ENCODE results near the gene ATP8A2.

ATP8A2 gene

GRCh38 chr13:25691654-25692053 is 319.9 kb downstream of the ATP8A2 start:
- DNase-seq (ENCODE audit: low spot score) = no peak
- no peak for ATAC-seq (ENCODE audit: low read depth)
- Histone ChIP-seq H3K36me3 (ENCODE audit: low read depth) (no peaks in the 10 kb centered on the region), H3K27ac (ENCODE audit: poor library complexity, severe bottlenecking) (no peak overlapping the region), H3K4me1 (ENCODE audit: insufficient read depth, poor library complexity, severe bottlenecking) (no peaks in the 10 kb centered on the region), H3K4me3 (ENCODE audit: severe bottlenecking) (no peak overlapping the region), H3K27me3 (ENCODE audit: insufficient read depth, poor library complexity, severe bottlenecking) (no peaks in the 10 kb centered on the region), H3K9me3 (ENCODE audit: severe bottlenecking) (no peaks in the 10 kb centered on the region)
- no peak for TF ChIP-seq CTCF (IDR thresholded peaks at IDR 0.05; ENCODE audit: poor library complexity, severe bottlenecking)

DNA sequence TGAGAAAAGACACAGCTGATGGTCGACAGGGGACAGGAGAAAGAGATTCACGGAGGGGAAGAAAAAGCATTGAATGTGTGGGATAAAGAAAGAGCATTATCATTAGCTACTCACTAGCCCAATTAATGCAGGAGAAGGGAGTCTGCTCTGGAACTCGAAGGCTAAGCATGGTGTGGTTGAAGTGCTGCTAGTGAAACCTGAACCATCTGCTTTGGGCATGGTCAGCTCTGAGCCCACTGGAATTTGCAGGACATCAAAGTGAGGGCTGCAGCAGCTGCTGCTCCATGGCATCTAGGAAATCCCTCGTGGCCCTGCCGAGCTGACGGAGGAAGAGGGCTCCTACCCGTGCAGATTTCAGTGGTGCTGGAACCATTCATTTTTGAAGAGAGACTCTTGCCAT is 320.3 kb downstream of the ATP8A2 start:
- ATAC-seq (ENCODE audit: low read depth) = no peak
- TF ChIP-seq CTCF (IDR thresholded peaks at IDR 0.05; ENCODE audit: poor library complexity, severe bottlenecking) = no peak
- Histone ChIP-seq H3K4me3 (ENCODE audit: severe bottlenecking) (no peak overlapping the region), H3K4me1 (ENCODE audit: insufficient read depth, poor library complexity, severe bottlenecking) (no peaks in the 10 kb centered on the region), H3K27ac (ENCODE audit: poor library complexity, severe bottlenecking) (no peak overlapping the region), H3K27me3 (ENCODE audit: insufficient read depth, poor library complexity, severe bottlenecking) (no peaks in the 10 kb centered on the region), H3K36me3 (ENCODE audit: low read depth) (no peaks in the 10 kb centered on the region), H3K9me3 (ENCODE audit: severe bottlenecking) (no peaks in the 10 kb centered on the region)
- no peak for DNase-seq (ENCODE audit: low spot score)

DNA sequence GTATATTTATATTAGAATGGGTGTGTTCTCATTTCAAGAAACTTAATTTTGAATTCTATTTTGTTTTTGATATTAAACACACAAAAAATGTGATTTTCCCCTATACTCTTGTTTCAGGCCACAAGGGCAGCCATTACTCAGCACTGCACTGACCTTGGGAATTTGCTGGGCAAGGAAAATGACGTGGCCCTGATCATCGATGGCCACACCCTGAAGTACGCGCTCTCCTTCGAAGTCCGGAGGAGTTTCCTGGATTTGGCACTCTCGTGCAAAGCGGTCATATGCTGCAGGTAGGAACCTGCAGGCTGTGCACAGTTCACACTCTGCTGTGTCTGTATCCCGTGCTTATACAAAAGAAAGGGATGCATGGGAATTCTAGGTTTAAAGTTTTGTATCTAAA is 327.3 kb downstream of the ATP8A2 start:
- Histone ChIP-seq H3K27me3 (ENCODE audit: insufficient read depth, poor library complexity, severe bottlenecking) (no peaks in the 10 kb centered on the region), H3K4me3 (ENCODE audit: severe bottlenecking) (no peak overlapping the region), H3K27ac (ENCODE audit: poor library complexity, severe bottlenecking) (no peak overlapping the region), H3K9me3 (ENCODE audit: severe bottlenecking) (no peaks in the 10 kb centered on the region), H3K4me1 (ENCODE audit: insufficient read depth, poor library complexity, severe bottlenecking) (no peaks in the 10 kb centered on the region), H3K36me3 (ENCODE audit: low read depth) (no peaks in the 10 kb centered on the region)
- DNase-seq (ENCODE audit: low spot score) (no peak), ATAC-seq (ENCODE audit: low read depth) (peak; percentile 45; the same call in 1 of the 3 replicates)
- TF ChIP-seq CTCF (IDR thresholded peaks at IDR 0.05; ENCODE audit: poor library complexity, severe bottlenecking) = no peak

- H3K4me3 ChIP-seq (ENCODE audit: severe bottlenecking) = no peak overlapping the region
- no peak overlapping the region for H3K27ac ChIP-seq (ENCODE audit: poor library complexity, severe bottlenecking)
- TF ChIP-seq CTCF (IDR thresholded peaks at IDR 0.05; ENCODE audit: poor library complexity, severe bottlenecking) = no peak
- DNase-seq (ENCODE audit: low spot score) = no peak
- no peaks in the 10 kb centered on the region for H3K36me3 ChIP-seq (ENCODE audit: low read depth)
- ATAC-seq (ENCODE audit: low read depth) = no peak
- no peaks in the 10 kb centered on the region for H3K27me3 ChIP-seq (ENCODE audit: insufficient read depth, poor library complexity, severe bottlenecking)
- no peaks in the 10 kb centered on the region for H3K4me1 ChIP-seq (ENCODE audit: insufficient read depth, poor library complexity, severe bottlenecking)
- no peaks in the 10 kb centered on the region for H3K9me3 ChIP-seq (ENCODE audit: severe bottlenecking)
Observed at GRCh38 chr13:25699600-25699999, 327.8 kb downstream of the ATP8A2 start.

DNA sequence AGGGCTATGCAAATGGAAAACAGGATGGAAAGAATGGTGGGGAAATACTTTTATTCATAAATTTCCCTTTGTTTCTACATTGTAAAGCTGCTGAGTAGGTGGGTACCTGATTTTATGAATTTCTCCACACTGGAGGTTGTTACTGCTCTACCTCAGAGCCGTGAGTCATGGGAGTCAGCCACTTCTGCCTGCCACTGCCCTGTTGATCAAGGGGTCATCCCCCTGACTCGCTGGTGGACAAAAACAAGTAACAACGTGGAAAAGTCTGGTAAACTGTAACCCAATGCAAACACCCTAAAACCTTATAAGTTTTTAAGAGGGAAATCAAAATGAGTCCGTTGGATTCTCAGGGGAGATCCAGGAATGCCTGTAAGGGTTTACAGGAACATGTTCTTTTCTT is 329.5 kb downstream of the ATP8A2 start:
- no peaks in the 10 kb centered on the region for H3K36me3 ChIP-seq (ENCODE audit: low read depth)
- H3K4me3 ChIP-seq (ENCODE audit: severe bottlenecking) = no peak overlapping the region
- no peak for ATAC-seq (ENCODE audit: low read depth)
- H3K27me3 ChIP-seq (ENCODE audit: insufficient read depth, poor library complexity, severe bottlenecking) = no peaks in the 10 kb centered on the region
- no peak for TF ChIP-seq CTCF (IDR thresholded peaks at IDR 0.05; ENCODE audit: poor library complexity, severe bottlenecking)
- H3K4me1 ChIP-seq (ENCODE audit: insufficient read depth, poor library complexity, severe bottlenecking) = no peaks in the 10 kb centered on the region
- no peaks in the 10 kb centered on the region for H3K9me3 ChIP-seq (ENCODE audit: severe bottlenecking)
- no peak overlapping the region for H3K27ac ChIP-seq (ENCODE audit: poor library complexity, severe bottlenecking)
- no peak for DNase-seq (ENCODE audit: low spot score)

Measured in RWPE2 (cell line).